Naive thymus-derived CD4-positive, alpha-beta T cell (primary cell): Measurements from ENCODE around the gene ATXN7L1. TPM values are rescaled to one million over a fixed set of nuclear protein-coding genes. Genes with fewer than 3 reads are reported as not detected.

Experiments used
- ATAC-seq: fragments of 150-1000 bp; cut with Tn5 transposase; 2 replicates; pipeline ENCODE4 v1.10.0; 2021; ENCODE audit warnings: mild to moderate bottlenecking, moderate library complexity
- CTCF ChIA-PET: fragments of 350-600 bp; sonication (Branson Sonifier 250); formaldehyde crosslinking; loops from one replicate; lab custom pipeline; 2021; ENCODE audit warnings: antibody characterized with exemption; lab: Charles Lee
- POLR2A ChIA-PET: fragments of 350-600 bp; sonication (Branson Sonifier 250); formaldehyde crosslinking; loops from one replicate; lab custom pipeline; 2021; ENCODE audit warnings: antibody characterized with exemption, inconsistent platforms; lab: Charles Lee
- DNase-seq, 9 donors: peaks; one replicate each; pipeline versions ENCODE4 v3.0.0 to v3.0.0-alpha.2; 2020 to 2022; ENCODE audit warnings: mixed read lengths in 1 of 9
- H3K27ac ChIP-seq: one replicate; pipeline ENCODE4 v1.7.0; 2013; ENCODE audit warnings: mild to moderate bottlenecking, low read depth, low read length, moderate library complexity
- H3K27me3 ChIP-seq, 2 donors: one replicate each; pipeline ENCODE4 v1.7.0; 2013; ENCODE audit warnings: low read length in 2 of 2, mild to moderate bottlenecking in 2 of 2, moderate library complexity in 2 of 2; ENCODE audit not compliant: control insufficient read depth in 2 of 2, insufficient read depth in 2 of 2
- H3K36me3 ChIP-seq, 3 experiments: 1 replicate in 2 of 3; 2 replicates in 1 of 3; pipeline ENCODE4 v1.7.0; 2013; ENCODE audit warnings: low read length in 3 of 3, mild to moderate bottlenecking in 3 of 3, moderate library complexity in 1 of 3; ENCODE audit not compliant: insufficient read depth in 3 of 3, control insufficient read depth in 2 of 3
- H3K4me1 ChIP-seq, 2 donors: one replicate each; pipeline ENCODE4 v1.7.0; 2013; ENCODE audit warnings: low read length in 2 of 2, mild to moderate bottlenecking in 2 of 2, moderate library complexity in 1 of 2; ENCODE audit not compliant: control insufficient read depth in 2 of 2, insufficient read depth in 2 of 2
- H3K4me3 ChIP-seq: 2 replicates; pipeline ENCODE4 v1.7.0; 2013; ENCODE audit warnings: mild to moderate bottlenecking, low read length
- H3K9me3 ChIP-seq, 3 experiments: 1 replicate in 2 of 3; 2 replicates in 1 of 3; pipeline ENCODE4 v1.7.0; 2013; ENCODE audit warnings: low read length in 3 of 3; ENCODE audit not compliant: control insufficient read depth in 2 of 3
- H3K27ac Mint-ChIP-seq, 9 donors: one replicate each; pipeline ENCODE4 v1.8.0; 2020 to 2022; ENCODE audit warnings: mixed read lengths in 9 of 9, mild to moderate bottlenecking in 8 of 9, moderate library complexity in 5 of 9, inconsistent platforms in 2 of 9
- H3K27me3 Mint-ChIP-seq, 5 donors: one replicate each; pipeline ENCODE4 v1.8.0; 2021 to 2022; ENCODE audit warnings: mixed read lengths in 5 of 5, mild to moderate bottlenecking in 1 of 5
- H3K36me3 Mint-ChIP-seq, 5 donors: one replicate each; pipeline ENCODE4 v1.8.0; 2020 to 2022; ENCODE audit warnings: mixed read lengths in 5 of 5, mild to moderate bottlenecking in 3 of 5, inconsistent platforms in 1 of 5
- H3K4me1 Mint-ChIP-seq, 7 donors: one replicate each; pipeline ENCODE4 v1.8.0; 2020 to 2022; ENCODE audit warnings: mixed read lengths in 7 of 7, mild to moderate bottlenecking in 3 of 7, inconsistent platforms in 1 of 7
- H3K4me3 Mint-ChIP-seq, 10 donors: one replicate each; pipeline ENCODE4 v1.8.0; 2020 to 2022; ENCODE audit warnings: mild to moderate bottlenecking in 10 of 10, mixed read lengths in 10 of 10, moderate library complexity in 6 of 10, inconsistent platforms in 2 of 10
- H3K9me3 Mint-ChIP-seq, 11 donors: one replicate each; pipeline ENCODE4 v1.8.0; 2020 to 2022; ENCODE audit warnings: mixed read lengths in 11 of 11, mild to moderate bottlenecking in 4 of 11, inconsistent platforms in 1 of 11, moderate library complexity in 1 of 11
- intact Hi-C, 2 donors: fragments of 100-400 bp; cut with micrococcal nuclease; formaldehyde crosslinking; loops; one replicate each; pipeline ENCODE4 v1.15.1; 2023
- polyA plus RNA-seq, 2 donors: library from polyadenylated mRNA; unstranded; fragments of 300-500 nt; fragmentation: Illumina TruSeq; gene quantifications; one replicate each; pipeline ENCODE4 v1.2.3, GENCODE V29; 2021
- total RNA-seq, 6 experiments: library from RNA in 5 of 6; stranded (reverse) in 5 of 6; gene quantifications; 1 replicate in 5 of 6; 2 replicates in 1 of 6; pipeline ENCODE4 v1.2.3 and lab custom pipeline; 2021 to 2026

ATXN7L1 gene
- total and polyA plus RNA-seq, 7 experiments from 2014 or later, result 18.5 to 52.4 (median 39.5) TPM

DNA sequence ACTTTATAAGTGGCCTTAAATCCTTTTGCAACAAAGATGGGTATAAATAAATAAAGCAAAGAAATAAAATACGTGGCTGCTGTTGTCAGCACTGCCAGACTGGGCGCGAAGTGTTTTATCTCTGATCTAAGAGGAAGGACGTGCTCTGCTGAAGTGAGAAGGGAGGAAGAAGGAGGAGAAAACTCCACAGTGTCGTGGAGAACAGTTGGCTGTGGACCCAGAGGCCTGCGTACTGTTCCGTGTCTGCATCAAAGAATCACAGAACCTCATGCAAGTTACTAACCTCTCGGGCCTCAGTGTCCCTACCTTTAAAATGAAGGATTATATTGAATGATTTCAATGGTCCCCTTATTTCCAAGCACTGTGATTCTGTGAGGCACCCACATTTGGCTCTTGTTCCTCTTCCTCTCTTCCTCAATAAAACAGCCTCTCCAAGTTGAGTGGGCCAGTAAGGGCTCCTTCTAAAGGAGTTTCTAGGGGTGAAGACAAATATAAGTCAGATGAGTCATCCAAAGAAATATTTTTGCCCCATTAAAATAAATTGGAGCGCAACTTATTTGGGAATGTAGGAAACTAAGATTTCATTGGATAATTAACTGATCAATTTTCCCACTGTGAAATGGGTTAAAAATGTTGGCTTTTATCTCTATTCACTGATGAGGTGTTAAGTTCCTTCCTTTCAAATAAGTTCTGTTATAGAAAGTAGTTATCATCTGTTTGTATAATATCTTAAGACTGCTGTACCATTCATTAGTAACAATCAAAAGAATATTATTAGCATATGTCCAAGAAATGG lies 168.2 kb downstream of the ATXN7L1 start:
- Mint-ChIP-seq H3K27ac (peak overlapping the region in 6 of 9 donors; percentile 9 to 82 (median 36)), H3K36me3 (peaks cover 18 to 33% (median 24%) of the 10 kb centered on the region in 5 donors), H3K4me3 (peak overlapping the region; percentile 1 to 67 (median 26)), H3K27me3 (no peaks in the 10 kb centered on the region), H3K9me3 (peaks cover 9 to 32% (median 18%) of the 10 kb centered on the region in 11 donors), H3K4me1 (peaks cover 14 to 29% (median 21%) of the 10 kb centered on the region in 7 donors)
- H3K27me3 ChIP-seq, result no peaks in the 10 kb centered on the region
- H3K27ac ChIP-seq, result no peak overlapping the region
- peaks cover 0 to 5% (median 0%) of the 10 kb centered on the region in 3 experiments for H3K36me3 ChIP-seq
- peaks cover 0 to 24% (median 9%) of the 10 kb centered on the region in 3 experiments for H3K9me3 ChIP-seq
- ChIA-PET POLR2A (interaction anchor here (1.0 kb wide), 1 partner anchor 16 kb away, joined by 3 read pairs; no protein-coding TSS in a partner anchor), CTCF (interaction anchor here (0.7 to 1.0 kb wide), 2 partner anchors 332 to 459 kb away, joined by 3 read pairs; no protein-coding TSS in a partner anchor)
- intact Hi-C loops, result loop anchor here in 1 of 2 donors (5.0 kb wide), 2 partner anchors 34 to 36 kb away; no protein-coding TSS in a partner anchor
- H3K4me1 ChIP-seq, result peaks cover 0 to 14% of the 10 kb centered on the region in 2 donors
- ATAC-seq, result peak; percentile 73
- DNase-seq, result peak in 4 of 9 donors; percentile 15 to 38 (median 26)
- no peak overlapping the region for H3K4me3 ChIP-seq

GRCh38 chr7:105707381-105707780 lies 169.0 kb downstream of the ATXN7L1 start:
- no peak overlapping the region for H3K4me3 ChIP-seq

GRCh38 chr7:105705427-105705826 lies 171.0 kb downstream of the ATXN7L1 start:
- no peak for ATAC-seq
- ChIA-PET POLR2A (no interaction called here), CTCF (interaction anchor here (0.6 to 0.7 kb wide), 2 partner anchors 42 to 821 kb away, joined by 3 read pairs; no protein-coding TSS in a partner anchor)
- Mint-ChIP-seq H3K27ac (no peak overlapping the region), H3K27me3 (no peaks in the 10 kb centered on the region), H3K4me1 (peaks cover 14 to 24% (median 21%) of the 10 kb centered on the region in 7 donors), H3K4me3 (no peak overlapping the region), H3K36me3 (peaks cover 4 to 22% (median 5%) of the 10 kb centered on the region in 5 donors), H3K9me3 (peaks cover 0 to 7% (median 3%) of the 10 kb centered on the region in 11 donors)
- no peak overlapping the region for H3K4me3 ChIP-seq
- H3K9me3 ChIP-seq, result no peaks in the 10 kb centered on the region
- DNase-seq, result no peak
- no peaks in the 10 kb centered on the region for H3K36me3 ChIP-seq
- no peak overlapping the region for H3K27ac ChIP-seq
- intact Hi-C loops, result loop anchor here in 1 of 2 donors (5.0 kb wide), 2 partner anchors 33 to 37 kb away; no protein-coding TSS in a partner anchor
- H3K4me1 ChIP-seq, result peaks cover 0 to 14% of the 10 kb centered on the region in 2 donors
- no peaks in the 10 kb centered on the region for H3K27me3 ChIP-seq

More at GRCh38 chr7:105707381-105707780, 169.0 kb downstream of the ATXN7L1 start:
- peak overlapping the region in 3 of 10 donors; percentile 5 to 61 (median 29) for H3K4me3 Mint-ChIP-seq
- peaks cover 2 to 24% (median 13%) of the 10 kb centered on the region in 11 donors for H3K9me3 Mint-ChIP-seq
- H3K4me1 ChIP-seq, result peaks cover 0 to 14% of the 10 kb centered on the region in 2 donors
- H3K27ac ChIP-seq, result no peak overlapping the region
- ChIA-PET POLR2A (interaction anchor here (1.0 kb wide), 1 partner anchor 16 kb away, joined by 3 read pairs; no protein-coding TSS in a partner anchor), CTCF (interaction anchor here (1.0 kb wide), 1 partner anchor 333 kb away, joined by 3 read pairs; no protein-coding TSS in a partner anchor)
- no peak for DNase-seq
- no peaks in the 10 kb centered on the region for H3K27me3 ChIP-seq
- H3K27me3 Mint-ChIP-seq, result no peaks in the 10 kb centered on the region
- H3K9me3 ChIP-seq, result peaks cover 0 to 16% (median 9%) of the 10 kb centered on the region in 3 experiments
- ATAC-seq, result no peak
- peaks cover 0 to 5% (median 0%) of the 10 kb centered on the region in 3 experiments for H3K36me3 ChIP-seq
- peak overlapping the region in 4 of 9 donors; percentile 29 to 70 (median 43) for H3K27ac Mint-ChIP-seq
- intact Hi-C loops, result loop anchor here in 1 of 2 donors (5.0 kb wide), 2 partner anchors 35 kb away; no protein-coding TSS in a partner anchor
- H3K36me3 Mint-ChIP-seq, result peaks cover 10 to 25% (median 16%) of the 10 kb centered on the region in 5 donors
- peaks cover 14 to 29% (median 21%) of the 10 kb centered on the region in 7 donors for H3K4me1 Mint-ChIP-seq

GRCh38 chr7:105703207-105703930 lies 173.0 kb downstream of the ATXN7L1 start:
- DNase-seq (no peak), ATAC-seq (no peak)
- H3K4me1 Mint-ChIP-seq, result peaks cover 12 to 22% (median 16%) of the 10 kb centered on the region in 7 donors
- H3K27me3 Mint-ChIP-seq, result peaks cover 0 to 4% (median 0%) of the 10 kb centered on the region in 5 donors
- Histone ChIP-seq H3K27ac (no peak overlapping the region), H3K27me3 (no peaks in the 10 kb centered on the region), H3K9me3 (no peaks in the 10 kb centered on the region), H3K36me3 (no peaks in the 10 kb centered on the region), H3K4me1 (peaks cover 0 to 14% of the 10 kb centered on the region in 2 donors), H3K4me3 (no peak overlapping the region)
- H3K27ac Mint-ChIP-seq, result no peak overlapping the region
- CTCF ChIA-PET, result interaction anchor here (0.7 kb wide), 1 partner anchor 172 kb away, joined by 3 read pairs; the partner anchor contains the start of gene RINT1
- no peak overlapping the region for H3K4me3 Mint-ChIP-seq
- intact Hi-C loops, result no loop called here
- H3K9me3 Mint-ChIP-seq, result no peaks in the 10 kb centered on the region
- H3K36me3 Mint-ChIP-seq, result peaks cover 0 to 19% (median 0%) of the 10 kb centered on the region in 5 donors
- POLR2A ChIA-PET, result interaction anchor here (0.6 kb wide), 1 partner anchor 11 kb away, joined by 3 read pairs; no protein-coding TSS in a partner anchor

DNA sequence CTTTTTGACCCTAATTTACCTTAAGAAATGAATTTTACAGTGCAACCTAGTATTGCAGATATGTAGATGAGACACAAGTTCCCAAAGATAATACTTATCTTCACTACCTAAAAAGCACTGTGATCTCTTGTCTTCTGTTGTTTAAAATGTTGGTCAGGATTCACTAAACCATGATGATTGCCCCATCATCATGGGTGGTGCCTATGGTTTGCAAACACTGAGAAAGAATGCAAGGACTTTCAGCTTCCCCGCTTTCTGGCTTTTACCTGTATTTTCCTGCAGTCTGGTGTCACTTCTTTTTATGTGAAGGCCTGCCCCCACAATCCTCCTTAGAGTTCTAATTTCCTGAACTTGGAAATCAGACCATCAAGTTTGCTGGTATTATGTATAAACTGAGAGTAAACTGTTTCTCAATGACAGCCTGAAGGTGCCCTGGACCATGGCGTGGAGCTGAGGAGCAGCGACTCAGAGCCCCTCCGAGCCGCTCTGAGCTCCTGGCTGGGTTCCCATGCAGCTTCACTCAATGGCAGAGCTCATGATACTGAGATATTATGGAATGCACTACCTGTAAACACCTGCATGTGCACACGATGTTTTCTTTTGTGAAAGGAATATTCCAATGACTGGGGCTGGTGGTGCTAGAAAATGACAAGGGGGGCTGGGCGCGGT lies 176.7 kb downstream of the ATXN7L1 start:
- Mint-ChIP-seq H3K9me3 (peaks cover 0 to 21% (median 8%) of the 10 kb centered on the region in 11 donors), H3K27ac (peak overlapping the region in 1 of 9 donors; percentile 49), H3K4me3 (no peak overlapping the region), H3K27me3 (peaks cover 0 to 4% (median 0%) of the 10 kb centered on the region in 5 donors), H3K4me1 (peaks cover 0 to 14% (median 0%) of the 10 kb centered on the region in 7 donors), H3K36me3 (peaks cover 0 to 32% (median 18%) of the 10 kb centered on the region in 5 donors)
- ATAC-seq (no peak), DNase-seq (no peak)
- CTCF ChIA-PET, result no interaction called here
- Histone ChIP-seq H3K4me3 (no peak overlapping the region), H3K27me3 (no peaks in the 10 kb centered on the region), H3K36me3 (no peaks in the 10 kb centered on the region), H3K27ac (no peak overlapping the region), H3K9me3 (no peaks in the 10 kb centered on the region), H3K4me1 (no peaks in the 10 kb centered on the region)
- intact Hi-C loops, result no loop called here
- POLR2A ChIA-PET, result no interaction called here
